Measurements from ENCODE around the gene MCF2L.

MCF2L gene

GRCh38 chr13:112983042-112983305, 14.0 kb downstream of the MCF2L start:
- no peaks in the 10 kb centered on the region for H3K9me3 ChIP-seq (ENCODE audit: control insufficient read depth, insufficient read depth, low read length)
- H3K27ac ChIP-seq (ENCODE audit: low read depth, low read length) = no peak overlapping the region
- no peaks in the 10 kb centered on the region for H3K36me3 ChIP-seq (ENCODE audit: control insufficient read depth, insufficient read depth, low read length)
- no peaks in the 10 kb centered on the region for H3K27me3 ChIP-seq (ENCODE audit: control insufficient read depth, insufficient read depth, low read length)
- H3K9ac ChIP-seq (ENCODE audit: low read depth, low read length) = no peak overlapping the region
- H3K4me3 ChIP-seq (ENCODE audit: low read depth, low read length) = no peak overlapping the region
- no peaks in the 10 kb centered on the region for H3K4me1 ChIP-seq (ENCODE audit: control insufficient read depth, insufficient read depth, low read length)

- H3K27me3 ChIP-seq (ENCODE audit: control insufficient read depth, insufficient read depth, low read length) = no peaks in the 10 kb centered on the region
- no peak overlapping the region for H3K9ac ChIP-seq (ENCODE audit: low read depth, low read length)
- H3K36me3 ChIP-seq (ENCODE audit: control insufficient read depth, insufficient read depth, low read length) = no peaks in the 10 kb centered on the region
- H3K27ac ChIP-seq (ENCODE audit: low read depth, low read length) = no peak overlapping the region
- no peaks in the 10 kb centered on the region for H3K4me1 ChIP-seq (ENCODE audit: control insufficient read depth, insufficient read depth, low read length)
- no peaks in the 10 kb centered on the region for H3K9me3 ChIP-seq (ENCODE audit: control insufficient read depth, insufficient read depth, low read length)
- H3K4me3 ChIP-seq (ENCODE audit: low read depth, low read length) = no peak overlapping the region
These were observed 14.6 kb downstream of the MCF2L start for GRCh38 chr13:112983428-112984196.

GRCh38 chr13:112984501-112984900, 15.5 kb downstream of the MCF2L start:
- H3K27ac ChIP-seq (ENCODE audit: low read depth, low read length) = no peak overlapping the region
- H3K9ac ChIP-seq (ENCODE audit: low read depth, low read length) = no peak overlapping the region
- no peaks in the 10 kb centered on the region; the same call in 1 of the 2 replicates for H3K9me3 ChIP-seq (ENCODE audit: control insufficient read depth, insufficient read depth, low read length)
- no peaks in the 10 kb centered on the region for H3K27me3 ChIP-seq (ENCODE audit: control insufficient read depth, insufficient read depth, low read length)
- no peak overlapping the region for H3K4me3 ChIP-seq (ENCODE audit: low read depth, low read length)
- H3K36me3 ChIP-seq (ENCODE audit: control insufficient read depth, insufficient read depth, low read length) = no peaks in the 10 kb centered on the region
- no peaks in the 10 kb centered on the region for H3K4me1 ChIP-seq (ENCODE audit: control insufficient read depth, insufficient read depth, low read length)

GRCh38 chr13:112984954-112985802, 16.2 kb downstream of the MCF2L start:
- Histone ChIP-seq H3K27ac (ENCODE audit: low read depth, low read length) (no peak overlapping the region), H3K27me3 (ENCODE audit: control insufficient read depth, insufficient read depth, low read length) (no peaks in the 10 kb centered on the region), H3K9me3 (ENCODE audit: control insufficient read depth, insufficient read depth, low read length) (no peaks in the 10 kb centered on the region; the same call in 1 of the 2 replicates), H3K4me1 (ENCODE audit: control insufficient read depth, insufficient read depth, low read length) (no peaks in the 10 kb centered on the region), H3K9ac (ENCODE audit: low read depth, low read length) (no peak overlapping the region), H3K4me3 (ENCODE audit: low read depth, low read length) (no peak overlapping the region), H3K36me3 (ENCODE audit: control insufficient read depth, insufficient read depth, low read length) (no peaks in the 10 kb centered on the region)

GRCh38 chr13:112985803-112986408, 16.9 kb downstream of the MCF2L start:
- Histone ChIP-seq H3K9ac (ENCODE audit: low read depth, low read length) (no peak overlapping the region), H3K9me3 (ENCODE audit: control insufficient read depth, insufficient read depth, low read length) (no peaks in the 10 kb centered on the region; the same call in 1 of the 2 replicates), H3K4me3 (ENCODE audit: low read depth, low read length) (no peak overlapping the region), H3K36me3 (ENCODE audit: control insufficient read depth, insufficient read depth, low read length) (no peaks in the 10 kb centered on the region), H3K27ac (ENCODE audit: low read depth, low read length) (no peak overlapping the region), H3K4me1 (ENCODE audit: control insufficient read depth, insufficient read depth, low read length) (no peaks in the 10 kb centered on the region), H3K27me3 (ENCODE audit: control insufficient read depth, insufficient read depth, low read length) (no peaks in the 10 kb centered on the region)

GRCh38 chr13:112986470-112986869, 17.5 kb downstream of the MCF2L start:
- H3K4me1 ChIP-seq (ENCODE audit: control insufficient read depth, insufficient read depth, low read length) = no peaks in the 10 kb centered on the region
- no peak overlapping the region for H3K9ac ChIP-seq (ENCODE audit: low read depth, low read length)
- no peak overlapping the region for H3K4me3 ChIP-seq (ENCODE audit: low read depth, low read length)
- H3K27me3 ChIP-seq (ENCODE audit: control insufficient read depth, insufficient read depth, low read length) = no peaks in the 10 kb centered on the region
- no peaks in the 10 kb centered on the region; the same call in 1 of the 2 replicates for H3K9me3 ChIP-seq (ENCODE audit: control insufficient read depth, insufficient read depth, low read length)
- no peak overlapping the region for H3K27ac ChIP-seq (ENCODE audit: low read depth, low read length)
- H3K36me3 ChIP-seq (ENCODE audit: control insufficient read depth, insufficient read depth, low read length) = no peaks in the 10 kb centered on the region

- Histone ChIP-seq H3K27me3 (ENCODE audit: control insufficient read depth, insufficient read depth, low read length) (no peaks in the 10 kb centered on the region), H3K4me3 (ENCODE audit: low read depth, low read length) (no peak overlapping the region), H3K4me1 (ENCODE audit: control insufficient read depth, insufficient read depth, low read length) (no peaks in the 10 kb centered on the region), H3K9ac (ENCODE audit: low read depth, low read length) (no peak overlapping the region), H3K9me3 (ENCODE audit: control insufficient read depth, insufficient read depth, low read length) (no peaks in the 10 kb centered on the region; the same call in 1 of the 2 replicates), H3K27ac (ENCODE audit: low read depth, low read length) (no peak overlapping the region), H3K36me3 (ENCODE audit: control insufficient read depth, insufficient read depth, low read length) (no peaks in the 10 kb centered on the region)
These were observed 18.1 kb downstream of the MCF2L start for GRCh38 chr13:112986946-112987681.

GRCh38 chr13:112987682-112988024, 18.6 kb downstream of the MCF2L start:
- Histone ChIP-seq H3K9ac (ENCODE audit: low read depth, low read length) (no peak overlapping the region), H3K36me3 (ENCODE audit: control insufficient read depth, insufficient read depth, low read length) (no peaks in the 10 kb centered on the region), H3K27me3 (ENCODE audit: control insufficient read depth, insufficient read depth, low read length) (no peaks in the 10 kb centered on the region), H3K4me1 (ENCODE audit: control insufficient read depth, insufficient read depth, low read length) (no peaks in the 10 kb centered on the region), H3K9me3 (ENCODE audit: control insufficient read depth, insufficient read depth, low read length) (no peaks in the 10 kb centered on the region; the same call in 1 of the 2 replicates), H3K27ac (ENCODE audit: low read depth, low read length) (no peak overlapping the region), H3K4me3 (ENCODE audit: low read depth, low read length) (no peak overlapping the region)

GRCh38 chr13:112990783-112991182, 21.8 kb downstream of the MCF2L start:
- H3K4me1 ChIP-seq (ENCODE audit: control insufficient read depth, insufficient read depth, low read length) = no peaks in the 10 kb centered on the region
- no peak overlapping the region for H3K27ac ChIP-seq (ENCODE audit: low read depth, low read length)
- no peaks in the 10 kb centered on the region; the same call in 1 of the 2 replicates for H3K9me3 ChIP-seq (ENCODE audit: control insufficient read depth, insufficient read depth, low read length)
- H3K36me3 ChIP-seq (ENCODE audit: control insufficient read depth, insufficient read depth, low read length) = no peaks in the 10 kb centered on the region
- H3K27me3 ChIP-seq (ENCODE audit: control insufficient read depth, insufficient read depth, low read length) = no peaks in the 10 kb centered on the region
- no peak overlapping the region for H3K9ac ChIP-seq (ENCODE audit: low read depth, low read length)
- H3K4me3 ChIP-seq (ENCODE audit: low read depth, low read length) = no peak overlapping the region

GRCh38 chr13:112991609-112992008, 22.6 kb downstream of the MCF2L start:
- no peaks in the 10 kb centered on the region; the same call in 1 of the 2 replicates for H3K9me3 ChIP-seq (ENCODE audit: control insufficient read depth, insufficient read depth, low read length)
- H3K27me3 ChIP-seq (ENCODE audit: control insufficient read depth, insufficient read depth, low read length) = no peaks in the 10 kb centered on the region
- no peak overlapping the region; the same call in 1 of the 2 replicates for H3K9ac ChIP-seq (ENCODE audit: low read depth, low read length)
- H3K27ac ChIP-seq (ENCODE audit: low read depth, low read length) = no peak overlapping the region
- H3K4me1 ChIP-seq (ENCODE audit: control insufficient read depth, insufficient read depth, low read length) = no peaks in the 10 kb centered on the region
- H3K4me3 ChIP-seq (ENCODE audit: low read depth, low read length) = no peak overlapping the region
- no peaks in the 10 kb centered on the region for H3K36me3 ChIP-seq (ENCODE audit: control insufficient read depth, insufficient read depth, low read length)
